NCI-H345 treated with DMSO at 0.1 percent for 48 hours (cell line): ENCODE measurements around the gene MYOM3.

ENCODE experiments used
- DNase-seq: peaks from one replicate; lab custom pipeline; 2025; ENCODE audit not compliant: unreplicated experiment; lab: John Stamatoyannopoulos, UW

The MYOM3 gene

GRCh38 chr1:24139222-24139489 lies 27.2 kb upstream of the MYOM3 start:
- no peak for DNase-seq

- DNase-seq, result no peak
Measured at GRCh38 chr1:24138476-24139221, 26.7 kb upstream of the MYOM3 start.

- DNase-seq, result no peak
Measured at GRCh38 chr1:24136956-24137539, 25.1 kb upstream of the MYOM3 start.

GRCh38 chr1:24134376-24134775 lies 22.4 kb upstream of the MYOM3 start:
- DNase-seq, result no peak

- DNase-seq, result no peak
Measured at GRCh38 chr1:24133819-24134218, 21.9 kb upstream of the MYOM3 start.

- no peak for DNase-seq
Measured at GRCh38 chr1:24130385-24130784, 18.4 kb upstream of the MYOM3 start.

- DNase-seq, result no peak
Measured at GRCh38 chr1:24127801-24128363, 15.9 kb upstream of the MYOM3 start.

GRCh38 chr1:24127134-24127800 lies 15.3 kb upstream of the MYOM3 start:
- DNase-seq, result no peak

GRCh38 chr1:24126672-24127023 lies 14.7 kb upstream of the MYOM3 start:
- DNase-seq, result no peak

GRCh38 chr1:24126018-24126671 lies 14.2 kb upstream of the MYOM3 start:
- no peak for DNase-seq

- no peak for DNase-seq
Measured at GRCh38 chr1:24125456-24125855, 13.5 kb upstream of the MYOM3 start.

GRCh38 chr1:24124980-24125379 lies 13.0 kb upstream of the MYOM3 start:
- no peak for DNase-seq

GRCh38 chr1:24123611-24124010 lies 11.7 kb upstream of the MYOM3 start:
- no peak for DNase-seq

- DNase-seq, result no peak
Measured at GRCh38 chr1:24122776-24123175, 10.8 kb upstream of the MYOM3 start.

GRCh38 chr1:24121406-24121805 lies 9.5 kb upstream of the MYOM3 start:
- no peak for DNase-seq

- no peak for DNase-seq
Measured at GRCh38 chr1:24120965-24121364, 9.0 kb upstream of the MYOM3 start.

- no peak for DNase-seq
Measured at GRCh38 chr1:24119859-24120756, 8.2 kb upstream of the MYOM3 start.

GRCh38 chr1:24119489-24119858 lies 7.5 kb upstream of the MYOM3 start:
- DNase-seq, result no peak

GRCh38 chr1:24118410-24119242 lies 6.7 kb upstream of the MYOM3 start:
- DNase-seq, result no peak
